Activated naive CD4-positive, alpha-beta T cell (primary cell): ENCODE measurements around the gene NMU.
"Not testable (repeated sequence)": the region's sequence is repeated elsewhere in the genome, so short reads cannot be mapped to it uniquely, and the experiment has no call there.

ENCODE experiments used
- DNase-seq, 4 experiments: peaks; one replicate each; lab custom pipeline; 2025; lab: John Stamatoyannopoulos, UW

NMU gene

DNA sequence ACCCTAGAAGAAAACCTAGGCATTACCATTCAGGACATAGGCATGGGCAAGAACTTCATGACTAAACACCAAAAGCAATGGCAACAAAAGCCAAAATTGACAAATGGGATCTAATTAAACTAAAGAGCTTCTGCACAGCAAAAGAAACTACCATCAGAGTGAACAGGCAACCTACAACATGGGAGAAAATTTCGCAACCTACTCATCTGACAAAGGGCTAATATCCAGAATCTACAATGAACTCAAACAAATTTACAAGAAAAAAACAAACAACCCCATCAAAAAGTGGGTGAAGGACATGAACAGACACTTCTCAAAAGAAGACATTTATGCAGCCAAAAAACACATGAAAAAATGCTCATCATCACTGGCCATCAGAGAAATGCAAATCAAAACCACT lies 12.0 kb downstream of the NMU start:
- not testable (repeated sequence) for DNase-seq

GRCh38 chr4:55618546-55619143 lies 17.5 kb downstream of the NMU start:
- DNase-seq, result no peak

GRCh38 chr4:55617587-55618197 lies 18.4 kb downstream of the NMU start:
- no peak for DNase-seq

DNA sequence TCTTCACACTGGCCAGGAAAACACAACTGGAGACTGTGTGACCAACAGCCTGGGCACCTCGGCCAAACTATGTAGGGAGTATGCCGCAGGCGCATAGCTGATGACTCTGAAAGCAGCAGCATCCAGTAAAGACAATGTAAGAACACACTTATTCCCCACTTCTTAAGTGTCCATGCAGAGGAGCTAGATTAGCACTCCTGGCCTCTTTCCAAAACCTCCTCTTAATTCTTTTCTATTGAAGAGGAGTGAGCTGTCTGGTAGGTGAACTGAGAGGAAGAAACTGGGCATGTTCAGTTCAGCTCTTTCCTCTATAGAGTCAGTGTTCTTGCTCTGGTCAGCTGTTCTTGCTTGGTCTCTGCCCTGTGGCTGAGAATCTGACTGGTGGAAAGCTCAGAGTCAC lies 21.1 kb downstream of the NMU start:
- DNase-seq, result no peak

DNA sequence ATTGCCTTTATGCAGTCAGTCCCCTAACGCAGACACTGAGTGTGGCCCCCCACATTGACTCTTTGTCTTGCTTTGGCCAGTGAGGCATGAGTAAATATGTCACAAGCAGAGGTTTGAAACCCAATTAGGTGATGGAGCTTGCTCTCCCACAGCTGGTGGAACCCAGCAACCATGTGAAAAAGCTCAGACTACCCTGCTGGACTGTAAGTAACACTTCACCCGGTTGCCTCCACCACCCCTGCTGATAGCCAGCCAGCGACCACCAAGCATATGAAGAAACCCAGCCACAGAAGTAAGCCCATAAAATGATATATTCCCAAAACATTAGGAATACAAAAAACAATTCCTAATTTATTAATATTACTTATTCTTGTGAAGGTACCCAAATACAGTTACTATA lies 22.5 kb downstream of the NMU start:
- no peak for DNase-seq

DNA sequence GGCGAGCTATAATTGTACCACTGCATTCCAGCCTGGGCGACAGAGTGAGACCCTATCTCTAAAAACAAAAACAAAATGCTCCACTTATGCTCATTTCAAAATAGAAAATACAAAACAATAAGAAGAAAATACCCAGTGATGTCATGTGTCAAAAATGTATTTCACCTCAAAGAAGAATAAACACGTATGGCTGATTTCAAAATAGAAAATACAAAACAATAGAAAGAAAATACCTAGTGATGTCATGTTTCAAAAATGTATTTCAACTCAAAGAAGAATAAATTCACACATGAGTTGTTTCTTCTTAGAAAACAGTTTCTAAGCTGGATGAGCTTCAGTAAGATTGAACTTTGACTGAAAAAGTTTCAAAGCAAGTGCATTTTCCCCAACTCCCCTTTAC lies 23.8 kb downstream of the NMU start:
- no peak for DNase-seq

- no peak for DNase-seq
Observed at GRCh38 chr4:55611358-55612059, 24.6 kb downstream of the NMU start.

GRCh38 chr4:55610381-55610780 lies 25.7 kb downstream of the NMU start:
- DNase-seq, result no peak

GRCh38 chr4:55609393-55609866 lies 26.7 kb downstream of the NMU start:
- no peak for DNase-seq

GRCh38 chr4:55608591-55608990 lies 27.5 kb downstream of the NMU start:
- DNase-seq, result no peak

DNA sequence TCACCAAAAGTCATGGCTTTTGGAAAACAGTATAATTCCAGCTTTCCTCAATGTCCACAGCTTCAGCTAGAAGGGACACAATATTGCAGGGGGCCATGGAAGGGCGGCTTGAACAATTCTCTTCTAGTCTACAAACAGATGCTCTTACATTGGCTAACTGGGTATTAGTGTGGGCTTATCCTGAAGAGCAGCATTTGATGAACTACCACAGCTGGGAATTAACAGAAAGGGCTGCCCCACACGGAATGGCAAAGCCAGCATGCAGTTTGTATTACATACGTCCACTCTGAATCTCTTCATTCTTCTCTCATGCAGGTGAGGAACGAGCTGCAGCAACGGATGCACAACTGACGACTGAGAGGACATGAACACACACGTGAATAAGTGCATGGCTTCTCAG lies 31.1 kb downstream of the NMU start:
- DNase-seq, result no peak

GRCh38 chr4:55600640-55601039 lies 35.5 kb downstream of the NMU start:
- no peak for DNase-seq

GRCh38 chr4:55598641-55599040 lies 37.5 kb downstream of the NMU start:
- DNase-seq, result no peak

- no peak for DNase-seq
Observed at GRCh38 chr4:55592014-55592413, 44.1 kb downstream of the NMU start, which contains the start of gene PDCL2. TSS of gene PDCL2 (minus strand) at chr4:55592245. CDS start at chr4:55592109, 136 bp downstream.

DNA sequence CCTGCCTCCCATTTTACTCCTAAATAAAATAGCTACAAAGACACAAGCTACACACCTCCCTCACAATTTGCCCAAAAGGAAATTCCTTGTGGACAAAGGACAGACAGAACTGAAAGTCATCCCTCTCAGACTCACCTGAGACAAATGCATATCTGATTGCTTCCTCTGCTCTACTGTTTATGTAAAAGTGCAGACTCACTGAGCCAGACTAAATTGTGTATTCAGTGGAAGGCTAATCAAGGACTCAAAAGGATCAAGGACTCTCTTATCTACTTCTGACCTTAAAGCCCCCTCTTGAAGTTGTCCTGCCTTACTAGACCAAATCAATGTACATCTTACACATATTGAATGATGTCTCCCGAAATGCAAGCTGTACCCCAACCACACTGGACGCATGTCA lies 47.9 kb downstream of the NMU start:
- DNase-seq, result no peak

DNA sequence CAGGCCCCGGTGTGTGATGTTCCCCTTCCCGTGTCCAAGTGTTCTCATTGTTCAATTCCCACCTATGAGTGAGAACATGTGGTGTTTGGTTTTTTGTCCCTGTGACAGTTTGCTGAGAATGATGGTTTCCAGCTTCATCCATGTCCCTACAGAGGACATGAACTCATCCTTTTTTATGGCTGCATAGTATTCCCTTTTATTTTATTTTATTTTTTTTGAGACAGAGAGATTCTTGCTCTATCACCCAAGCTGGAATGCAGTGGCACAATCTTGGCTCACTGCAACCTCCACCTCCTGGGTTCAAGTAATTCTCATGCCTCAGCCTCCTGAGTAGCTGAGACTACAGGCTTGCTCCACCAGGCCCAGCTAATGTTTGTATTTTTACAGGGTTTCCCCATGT lies 53.3 kb downstream of the NMU start:
- not testable (repeated sequence) for DNase-seq

- no peak for DNase-seq
Observed at GRCh38 chr4:55578341-55579010, 57.6 kb downstream of the NMU start.

DNA sequence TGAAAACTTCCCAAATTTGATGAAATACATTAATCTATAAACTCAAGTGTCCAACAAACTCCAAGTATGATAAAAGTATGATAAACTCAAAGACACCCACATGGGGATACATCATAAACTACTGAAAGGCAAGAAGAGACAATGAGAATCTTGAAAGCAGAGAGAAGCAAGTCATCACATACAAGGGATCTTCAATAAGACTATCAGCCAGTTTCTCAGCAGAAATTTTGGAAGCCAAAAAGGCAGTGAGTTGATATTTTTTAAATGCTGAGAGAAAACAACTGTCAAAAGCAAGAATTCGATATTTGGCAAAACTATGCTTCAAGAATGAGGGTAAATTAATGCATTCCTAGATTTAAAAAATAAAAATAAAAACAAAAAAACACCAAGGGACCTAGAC lies 60.6 kb downstream of the NMU start:
- no peak for DNase-seq

- no peak for DNase-seq
Observed at GRCh38 chr4:55574252-55574651, 61.8 kb downstream of the NMU start.

- DNase-seq, result no peak
Observed at GRCh38 chr4:55571806-55572205, 64.3 kb downstream of the NMU start.

- no peak for DNase-seq
Observed at GRCh38 chr4:55568905-55569504, 67.1 kb downstream of the NMU start.

DNA sequence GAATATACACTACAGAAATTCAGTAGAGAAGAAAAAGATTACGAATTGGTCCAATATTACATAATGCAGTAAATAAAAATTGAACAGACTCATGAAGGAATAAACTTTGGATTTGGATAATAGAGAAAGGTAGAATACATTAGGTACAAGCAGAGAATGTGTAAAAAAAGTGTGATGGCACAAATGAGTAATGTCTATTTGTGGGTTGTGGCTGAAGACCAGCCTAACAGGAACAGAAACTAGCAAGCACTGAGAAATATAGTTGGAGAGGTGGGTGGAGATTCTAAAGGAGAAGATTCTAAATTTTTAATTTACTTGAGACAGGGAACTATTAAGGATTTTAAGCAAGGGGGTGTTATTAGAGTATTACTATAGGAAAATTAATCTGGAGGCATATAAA lies 74.2 kb downstream of the NMU start:
- DNase-seq, result no peak
